Neutrophil (primary cell): Measurements from ENCODE around the gene NRG3.

Experiments used
- H3K27ac ChIP-seq: fragments of 200-600 bp; sonication (generic); 2 replicates; pipeline ENCODE4 v1.5.1; 2016; ENCODE audit warnings: mild to moderate bottlenecking, moderate library complexity
- H3K27me3 ChIP-seq: fragments of 200-600 bp; sonication (generic); 2 replicates; pipeline ENCODE4 v1.6.0; 2016; ENCODE audit warnings: mild to moderate bottlenecking
- H3K36me3 ChIP-seq: fragments of 200-600 bp; sonication (generic); 2 replicates; pipeline ENCODE4 v1.5.1; 2017
- H3K4me1 ChIP-seq, 2 experiments: fragments of 200-600 bp in 1 of 2; sonication (generic) in 1 of 2; 1 replicate in 1 of 2; 2 replicates in 1 of 2; pipeline versions ENCODE4 v1.5.1 to v1.6.1; 2013 to 2016; ENCODE audit warnings: low read depth in 1 of 2, low read length in 1 of 2, mild to moderate bottlenecking in 1 of 2, moderate library complexity in 1 of 2; ENCODE audit not compliant: control insufficient read depth in 1 of 2, insufficient read depth in 1 of 2
- H3K4me3 ChIP-seq, 2 experiments: fragments of 200-600 bp in 1 of 2; sonication (generic) in 1 of 2; 1 replicate in 1 of 2; 2 replicates in 1 of 2; pipeline ENCODE4 v1.5.1; 2013 to 2016; ENCODE audit warnings: low read depth in 1 of 2, low read length in 1 of 2, mild to moderate bottlenecking in 1 of 2, moderate library complexity in 1 of 2
- H3K9me3 ChIP-seq: fragments of 200-600 bp; sonication (generic); 2 replicates; pipeline ENCODE4 v1.5.1; 2016
- TF ChIP-seq, protein P1 (sequence below): fragments of 200-600 bp; sonication (generic); IDR thresholded peaks from 2 replicates; pipeline ENCODE4 v1.5.1; 2016; ENCODE audit warnings: antibody characterized with exemption

The NRG3 gene

GRCh38 chr10:81915504-81915897, 40.5 kb downstream of the NRG3 start:
- no peaks in the 10 kb centered on the region for H3K27me3 ChIP-seq
- no peaks in the 10 kb centered on the region for H3K9me3 ChIP-seq
- no peak overlapping the region for H3K27ac ChIP-seq
- no peaks in the 10 kb centered on the region for H3K36me3 ChIP-seq
- TF ChIP-seq, protein P1, sequence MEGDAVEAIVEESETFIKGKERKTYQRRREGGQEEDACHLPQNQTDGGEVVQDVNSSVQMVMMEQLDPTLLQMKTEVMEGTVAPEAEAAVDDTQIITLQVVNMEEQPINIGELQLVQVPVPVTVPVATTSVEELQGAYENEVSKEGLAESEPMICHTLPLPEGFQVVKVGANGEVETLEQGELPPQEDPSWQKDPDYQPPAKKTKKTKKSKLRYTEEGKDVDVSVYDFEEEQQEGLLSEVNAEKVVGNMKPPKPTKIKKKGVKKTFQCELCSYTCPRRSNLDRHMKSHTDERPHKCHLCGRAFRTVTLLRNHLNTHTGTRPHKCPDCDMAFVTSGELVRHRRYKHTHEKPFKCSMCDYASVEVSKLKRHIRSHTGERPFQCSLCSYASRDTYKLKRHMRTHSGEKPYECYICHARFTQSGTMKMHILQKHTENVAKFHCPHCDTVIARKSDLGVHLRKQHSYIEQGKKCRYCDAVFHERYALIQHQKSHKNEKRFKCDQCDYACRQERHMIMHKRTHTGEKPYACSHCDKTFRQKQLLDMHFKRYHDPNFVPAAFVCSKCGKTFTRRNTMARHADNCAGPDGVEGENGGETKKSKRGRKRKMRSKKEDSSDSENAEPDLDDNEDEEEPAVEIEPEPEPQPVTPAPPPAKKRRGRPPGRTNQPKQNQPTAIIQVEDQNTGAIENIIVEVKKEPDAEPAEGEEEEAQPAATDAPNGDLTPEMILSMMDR: no peak
- no peaks in the 10 kb centered on the region for H3K4me1 ChIP-seq
- H3K4me3 ChIP-seq: no peak overlapping the region

DNA sequence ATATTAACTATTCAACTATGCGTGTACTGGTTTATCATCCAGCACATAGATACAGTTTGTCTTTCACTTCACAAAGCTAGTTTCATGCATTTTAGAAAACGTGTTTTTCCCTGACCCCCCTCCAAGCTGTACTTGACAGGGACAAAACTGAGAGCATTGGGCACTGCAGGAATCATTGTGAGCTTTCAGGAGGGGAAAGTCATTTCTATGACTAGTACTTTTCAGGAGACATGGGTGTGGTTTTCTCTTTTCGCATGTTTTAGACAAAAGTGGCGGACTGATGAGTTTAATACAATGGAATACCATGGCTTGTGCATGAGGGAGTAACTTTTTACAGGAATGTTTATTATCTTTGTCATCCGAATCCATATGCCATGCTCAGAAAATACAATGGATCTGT, 42.7 kb downstream of the NRG3 start:
- Histone ChIP-seq H3K36me3 (no peaks in the 10 kb centered on the region), H3K27ac (no peak overlapping the region), H3K4me1 (no peaks in the 10 kb centered on the region), H3K4me3 (no peak overlapping the region), H3K9me3 (no peaks in the 10 kb centered on the region), H3K27me3 (no peaks in the 10 kb centered on the region)
- TF ChIP-seq, protein P1: no peak

DNA sequence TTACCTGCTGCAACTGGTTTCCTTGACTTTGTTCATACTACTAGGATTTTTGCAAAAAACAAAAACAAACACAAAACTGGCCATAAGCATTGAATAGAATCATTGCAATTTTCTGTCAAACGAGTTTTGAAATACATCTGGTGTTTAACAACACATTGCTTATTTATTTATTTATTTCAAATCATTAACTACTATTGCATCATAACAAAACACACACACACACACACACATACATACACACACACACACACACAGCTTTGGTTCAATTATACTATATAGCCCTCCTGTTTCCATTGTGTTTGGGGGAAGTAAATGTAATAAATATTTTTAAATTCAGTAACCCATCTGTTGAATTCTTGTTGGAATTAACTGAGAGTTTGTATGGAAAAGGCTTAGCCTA, 43.8 kb downstream of the NRG3 start:
- Histone ChIP-seq H3K4me1 (no peaks in the 10 kb centered on the region), H3K27ac (no peak overlapping the region), H3K9me3 (no peaks in the 10 kb centered on the region), H3K36me3 (no peaks in the 10 kb centered on the region), H3K27me3 (no peaks in the 10 kb centered on the region), H3K4me3 (no peak overlapping the region)
- TF ChIP-seq, protein P1: no peak

- Histone ChIP-seq H3K4me1 (no peaks in the 10 kb centered on the region), H3K9me3 (no peaks in the 10 kb centered on the region), H3K36me3 (no peaks in the 10 kb centered on the region), H3K4me3 (no peak overlapping the region), H3K27me3 (no peaks in the 10 kb centered on the region), H3K27ac (no peak overlapping the region)
- TF ChIP-seq, protein P1: no peak
Measured at GRCh38 chr10:81920213-81920829, 45.3 kb downstream of the NRG3 start.

GRCh38 chr10:81928119-81928518, 53.1 kb downstream of the NRG3 start:
- Histone ChIP-seq H3K4me3 (no peak overlapping the region), H3K9me3 (no peaks in the 10 kb centered on the region), H3K27ac (no peak overlapping the region), H3K4me1 (no peaks in the 10 kb centered on the region), H3K27me3 (no peaks in the 10 kb centered on the region), H3K36me3 (no peaks in the 10 kb centered on the region)
- TF ChIP-seq, protein P1: no peak

DNA sequence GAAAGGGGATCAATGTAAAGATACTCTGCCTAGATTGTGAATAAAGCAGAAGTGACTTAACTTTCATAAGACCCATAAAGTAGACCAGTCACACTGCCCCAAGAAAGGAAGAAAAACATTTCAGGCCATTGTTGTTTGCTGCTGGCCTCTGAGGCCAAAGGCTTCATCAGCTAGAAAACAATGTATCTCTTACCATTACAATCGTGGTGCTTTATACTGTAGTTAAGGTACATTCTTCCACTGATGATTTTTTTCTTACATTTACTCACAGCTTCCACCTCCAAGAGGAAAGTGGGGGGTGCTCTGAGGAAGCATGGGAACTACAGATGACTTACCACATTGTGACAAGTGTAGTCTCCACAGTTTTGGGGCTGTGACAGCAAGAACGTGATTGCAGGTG, 68.6 kb downstream of the NRG3 start:
- H3K9me3 ChIP-seq: no peaks in the 10 kb centered on the region
- no peak overlapping the region for H3K27ac ChIP-seq
- no peaks in the 10 kb centered on the region for H3K36me3 ChIP-seq
- TF ChIP-seq, protein P1: no peak
- H3K27me3 ChIP-seq: no peaks in the 10 kb centered on the region
- no peak overlapping the region for H3K4me3 ChIP-seq
- no peaks in the 10 kb centered on the region for H3K4me1 ChIP-seq
